Measurements from ENCODE around the gene CDHR2. TPM values are rescaled to one million over a fixed set of nuclear protein-coding genes. Genes with fewer than 3 reads are reported as not detected.

CDHR2 gene
- total RNA-seq, 3 donors from 2014 or later (not counting 1 experiment from before 2014, with no cell fraction given), result 0.75 to 2.2 (median 1.8) TPM

- intact Hi-C loops (cut with micrococcal nuclease), result loop anchor here (1.0 kb wide), 1 partner anchor 8 kb away; no protein-coding TSS in a partner anchor
- DNase-seq (peak; percentile 41 to 79), ATAC-seq (peak; percentile 34 to 61 (median 52))
- peak overlapping the region; percentile 90 for H3K4me3 Mint-ChIP-seq
- peak overlapping the region; percentile 99 to 100 for H3K27ac Mint-ChIP-seq
- no peaks in the 10 kb centered on the region for H3K36me3 Mint-ChIP-seq
- no peaks in the 10 kb centered on the region for H3K9me3 Mint-ChIP-seq
- no peaks in the 10 kb centered on the region for H3K27me3 Mint-ChIP-seq (ENCODE audit: low read depth in 2 of 2)
- Histone ChIP-seq H3K4me3 (ENCODE audit: low read length) (peak overlapping the region; percentile 67), H3K4me1 (ENCODE audit: control insufficient read depth, insufficient read depth, low read length) (peaks cover 63% of the 10 kb centered on the region), H3K9me3 (ENCODE audit: control insufficient read depth, insufficient read depth, low read length) (no peaks in the 10 kb centered on the region), H3K27ac (ENCODE audit: low read length) (peak overlapping the region; percentile 89), H3K27me3 (ENCODE audit: control insufficient read depth, insufficient read depth, low read length) (no peaks in the 10 kb centered on the region), H3K36me3 (ENCODE audit: control insufficient read depth, insufficient read depth, low read length) (no peaks in the 10 kb centered on the region)
- peaks cover 48 to 56% of the 10 kb centered on the region in 2 donors for H3K4me1 Mint-ChIP-seq
- TF ChIP-seq CTCF (IDR thresholded peaks at IDR 0.05), result no peak
- WGBS (ENCODE audit: insufficient coverage), result under 1% methylated on average over 110 of the region's 110 CpGs
Measured at GRCh38 chr5:176542596-176543427, 6.3 kb upstream of the CDHR2 start.

GRCh38 chr5:176543428-176544182 lies 5.5 kb upstream of the CDHR2 start:
- H3K27me3 ChIP-seq (ENCODE audit: control insufficient read depth, insufficient read depth, low read length), result no peaks in the 10 kb centered on the region
- peaks cover 57% of the 10 kb centered on the region for H3K4me1 ChIP-seq (ENCODE audit: control insufficient read depth, insufficient read depth, low read length)
- H3K36me3 ChIP-seq (ENCODE audit: control insufficient read depth, insufficient read depth, low read length), result no peaks in the 10 kb centered on the region
- ATAC-seq (peak; percentile 67 to 83 (median 70)), DNase-seq (peak; percentile 66 to 87)
- Mint-ChIP-seq H3K4me1 (peaks cover 40 to 48% of the 10 kb centered on the region in 2 donors), H3K36me3 (no peaks in the 10 kb centered on the region), H3K4me3 (peak overlapping the region; percentile 90), H3K27ac (peak overlapping the region; percentile 87 to 89), H3K27me3 (ENCODE audit: low read depth in 2 of 2) (no peaks in the 10 kb centered on the region), H3K9me3 (no peaks in the 10 kb centered on the region)
- intact Hi-C loops (cut with micrococcal nuclease), result loop anchor here (1.0 kb wide), 1 partner anchor 8 kb away; no protein-coding TSS in a partner anchor
- peak overlapping the region; percentile 84 for H3K27ac ChIP-seq (ENCODE audit: low read length)
- TF ChIP-seq CTCF (IDR thresholded peaks at IDR 0.05), result no peak
- under 1% methylated on average over 63 of the region's 63 CpGs for WGBS (ENCODE audit: insufficient coverage)
- H3K9me3 ChIP-seq (ENCODE audit: control insufficient read depth, insufficient read depth, low read length), result no peaks in the 10 kb centered on the region
- H3K4me3 ChIP-seq (ENCODE audit: low read length), result peak overlapping the region; percentile 47

GRCh38 chr5:176545388-176545736 lies 3.8 kb upstream of the CDHR2 start:
- Histone ChIP-seq H3K9me3 (ENCODE audit: control insufficient read depth, insufficient read depth, low read length) (no peaks in the 10 kb centered on the region), H3K36me3 (ENCODE audit: control insufficient read depth, insufficient read depth, low read length) (no peaks in the 10 kb centered on the region), H3K27ac (ENCODE audit: low read length) (no peak overlapping the region), H3K4me3 (ENCODE audit: low read length) (no peak overlapping the region), H3K27me3 (ENCODE audit: control insufficient read depth, insufficient read depth, low read length) (no peaks in the 10 kb centered on the region), H3K4me1 (ENCODE audit: control insufficient read depth, insufficient read depth, low read length) (peaks cover 45% of the 10 kb centered on the region)
- Mint-ChIP-seq H3K36me3 (no peaks in the 10 kb centered on the region), H3K4me3 (peak overlapping the region; percentile 90), H3K4me1 (peaks cover 24 to 33% of the 10 kb centered on the region in 2 donors), H3K27ac (peak overlapping the region in 1 of 2 donors; percentile 89), H3K27me3 (ENCODE audit: low read depth in 2 of 2) (no peaks in the 10 kb centered on the region), H3K9me3 (no peaks in the 10 kb centered on the region)
- DNase-seq (no peak), ATAC-seq (no peak)
- TF ChIP-seq CTCF (IDR thresholded peaks at IDR 0.05), result no peak
- intact Hi-C loops (cut with micrococcal nuclease), result no loop called here
- WGBS (ENCODE audit: insufficient coverage), result 100% methylated on average over 6 of the region's 6 CpGs
